ENCODE measurements around the gene NYAP2. TPM values are rescaled to one million over a fixed set of nuclear protein-coding genes. Genes with fewer than 3 reads are reported as not detected.
A peak's percentile ranks its signal among the peaks of the same experiment; 100 is the strongest.

NYAP2 gene
- total RNA-seq, 1 donor from 2014 or later: not detected

GRCh38 chr2:225559072-225559415, 159.5 kb downstream of the NYAP2 start:
- no peak for DNase-seq (ENCODE audit: low read depth)

- DNase-seq (ENCODE audit: low read depth): peak; percentile 10
These were observed 167.3 kb downstream of the NYAP2 start for GRCh38 chr2:225566798-225567197.

- no peak for DNase-seq (ENCODE audit: low read depth)
These were observed 170.5 kb downstream of the NYAP2 start for GRCh38 chr2:225569995-225570394.

- DNase-seq (ENCODE audit: low read depth): no peak
These were observed 174.1 kb downstream of the NYAP2 start for GRCh38 chr2:225573603-225574002.

- no peak for DNase-seq (ENCODE audit: low read depth)
These were observed 175.2 kb downstream of the NYAP2 start for GRCh38 chr2:225574582-225575138.

- DNase-seq (ENCODE audit: low read depth): no peak
These were observed 181.6 kb downstream of the NYAP2 start for GRCh38 chr2:225581135-225581534.

- DNase-seq (ENCODE audit: low read depth): no peak
These were observed 182.4 kb downstream of the NYAP2 start for GRCh38 chr2:225581906-225582305.

- DNase-seq (ENCODE audit: low read depth): no peak
These were observed 183.0 kb downstream of the NYAP2 start for GRCh38 chr2:225582355-225583116.

GRCh38 chr2:225584796-225585195, 185.3 kb downstream of the NYAP2 start:
- DNase-seq (ENCODE audit: low read depth): no peak

- DNase-seq (ENCODE audit: low read depth): no peak
These were observed 191.4 kb downstream of the NYAP2 start for GRCh38 chr2:225590932-225591331.

- DNase-seq (ENCODE audit: low read depth): peak; percentile 1
These were observed 198.4 kb downstream of the NYAP2 start for GRCh38 chr2:225597911-225598310.

- DNase-seq (ENCODE audit: low read depth): no peak
These were observed 198.9 kb downstream of the NYAP2 start for GRCh38 chr2:225598426-225598825.

GRCh38 chr2:225598897-225599296, 199.4 kb downstream of the NYAP2 start:
- no peak for DNase-seq (ENCODE audit: low read depth)

GRCh38 chr2:225599856-225600255, 200.3 kb downstream of the NYAP2 start:
- DNase-seq (ENCODE audit: low read depth): no peak

GRCh38 chr2:225600444-225600843, 200.9 kb downstream of the NYAP2 start:
- no peak for DNase-seq (ENCODE audit: low read depth)

GRCh38 chr2:225600865-225601264, 201.4 kb downstream of the NYAP2 start:
- DNase-seq (ENCODE audit: low read depth): no peak

GRCh38 chr2:225602205-225602604, 202.7 kb downstream of the NYAP2 start:
- DNase-seq (ENCODE audit: low read depth): no peak

GRCh38 chr2:225608136-225608535, 208.6 kb downstream of the NYAP2 start:
- no peak for DNase-seq (ENCODE audit: low read depth)

GRCh38 chr2:225612636-225613035, 213.1 kb downstream of the NYAP2 start:
- DNase-seq (ENCODE audit: low read depth): no peak

- no peak for DNase-seq (ENCODE audit: low read depth)
These were observed 215.4 kb downstream of the NYAP2 start for GRCh38 chr2:225614915-225615314.

GRCh38 chr2:225615514-225615913, 216.0 kb downstream of the NYAP2 start:
- DNase-seq (ENCODE audit: low read depth): no peak

GRCh38 chr2:225616372-225616771, 216.9 kb downstream of the NYAP2 start:
- no peak for DNase-seq (ENCODE audit: low read depth)

GRCh38 chr2:225616848-225617247, 217.3 kb downstream of the NYAP2 start:
- DNase-seq (ENCODE audit: low read depth): no peak

GRCh38 chr2:225620227-225620626, 220.7 kb downstream of the NYAP2 start:
- DNase-seq (ENCODE audit: low read depth): no peak
